NCI-H774 (cell line): ENCODE measurements around the gene APOBEC3F.

ENCODE experiments used
- DNase-seq: peaks from one replicate; lab custom pipeline; 2025; lab: John Stamatoyannopoulos, UW

APOBEC3F gene

DNA sequence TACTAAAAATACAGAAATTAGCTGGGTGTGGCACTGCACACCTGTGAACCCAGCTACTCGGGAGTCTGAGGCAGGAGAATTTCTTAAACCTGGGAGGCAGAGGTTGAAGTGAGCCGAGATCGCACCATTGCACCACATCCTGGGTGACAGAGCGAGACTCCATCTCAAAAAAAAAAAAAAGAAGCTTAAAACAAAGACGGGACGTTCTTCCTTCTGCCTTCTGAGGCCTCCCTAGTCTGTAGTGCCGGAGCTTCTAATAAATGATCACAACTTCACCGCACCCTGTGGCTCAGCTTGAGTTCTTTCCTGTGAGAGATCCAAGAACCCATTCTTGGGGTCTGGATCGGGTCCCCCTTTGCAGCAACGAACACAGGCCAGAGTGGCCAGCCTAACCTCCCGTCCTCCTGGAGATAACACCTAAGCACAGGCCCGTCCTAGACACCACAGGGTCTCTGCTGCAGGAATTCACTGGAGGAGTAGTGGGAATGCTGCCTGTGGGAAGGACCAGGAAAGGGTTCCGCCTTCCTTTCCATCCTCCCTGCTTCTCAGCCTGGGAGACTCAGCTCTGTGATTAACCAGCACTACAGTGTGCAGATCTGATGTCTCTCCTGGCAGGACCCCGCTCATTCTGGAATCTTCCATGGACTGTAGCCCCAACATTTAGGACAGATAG, 54.2 kb downstream of the APOBEC3F start:
- DNase-seq = no peak

DNA sequence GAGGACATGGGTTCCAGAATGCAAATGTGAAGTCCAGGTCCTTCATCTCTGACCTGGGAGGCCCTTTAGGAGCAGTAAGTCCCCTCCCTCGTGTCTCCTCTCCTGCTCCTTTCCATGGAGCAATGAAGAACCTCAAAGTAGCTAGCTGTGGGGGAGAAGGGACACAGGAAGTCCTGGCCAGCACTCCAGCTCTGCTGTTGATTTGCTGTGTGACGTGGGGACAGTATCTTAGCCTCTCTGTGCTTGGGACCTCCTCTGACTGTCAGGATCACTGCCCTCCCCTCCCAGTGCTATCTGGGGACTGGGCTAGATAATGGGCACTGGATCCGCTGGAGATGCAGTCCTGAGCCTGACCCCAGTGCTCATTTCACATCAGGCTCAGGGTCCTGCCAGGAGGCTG, 55.3 kb downstream of the APOBEC3F start:
- no peak for DNase-seq

DNA sequence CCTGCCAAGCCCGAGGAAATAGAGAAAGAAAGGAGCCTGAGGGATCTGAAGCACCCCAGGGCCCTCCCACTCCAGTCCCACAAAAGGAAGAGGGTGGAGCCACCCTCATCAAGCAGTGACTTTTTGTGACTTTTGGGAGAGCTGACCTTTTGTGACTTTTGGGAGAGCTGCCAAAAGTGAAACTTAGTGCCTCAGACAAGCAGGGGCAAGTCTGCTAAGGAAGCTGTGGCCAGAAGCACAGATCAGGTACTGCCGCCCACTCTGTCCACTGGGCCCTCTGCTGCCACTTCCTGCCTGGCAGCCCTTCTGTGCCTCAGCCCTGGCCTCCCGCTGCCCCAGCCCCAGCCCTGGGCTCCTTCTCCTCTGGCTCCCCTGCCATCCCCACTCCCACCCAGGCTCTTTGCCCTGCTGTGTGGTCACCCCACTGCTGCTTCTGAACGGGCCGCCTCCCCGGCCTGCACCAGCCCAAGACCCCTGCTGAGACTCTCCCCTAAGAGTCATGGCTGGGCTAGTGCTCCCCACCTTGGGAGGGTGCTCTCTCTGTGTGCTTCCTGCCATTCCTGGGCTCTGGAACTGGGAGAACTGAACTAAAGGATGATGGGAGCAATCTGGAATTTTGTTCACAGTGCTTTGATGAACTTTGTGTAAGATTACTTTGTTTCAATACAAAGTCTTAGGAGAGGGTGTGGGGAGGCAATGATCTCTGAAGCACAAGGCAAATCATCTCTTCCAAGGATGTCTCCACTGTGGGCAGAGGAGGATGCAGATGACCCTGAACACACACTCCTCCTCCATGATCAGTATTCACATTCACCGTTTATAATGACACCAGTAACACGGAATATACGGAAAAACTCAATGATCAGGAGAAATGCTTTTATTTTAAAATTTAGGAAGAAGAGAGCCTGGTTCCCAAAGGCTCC, 56.7 kb downstream of the APOBEC3F start, which contains the start of gene APOBEC3H:
Gene APOBEC3H, plus strand, starts transcription at position 147 of the 923 bp plus-strand sequence. CDS start 3,035 bp downstream, outside the sequence.
- no peak for DNase-seq

DNA sequence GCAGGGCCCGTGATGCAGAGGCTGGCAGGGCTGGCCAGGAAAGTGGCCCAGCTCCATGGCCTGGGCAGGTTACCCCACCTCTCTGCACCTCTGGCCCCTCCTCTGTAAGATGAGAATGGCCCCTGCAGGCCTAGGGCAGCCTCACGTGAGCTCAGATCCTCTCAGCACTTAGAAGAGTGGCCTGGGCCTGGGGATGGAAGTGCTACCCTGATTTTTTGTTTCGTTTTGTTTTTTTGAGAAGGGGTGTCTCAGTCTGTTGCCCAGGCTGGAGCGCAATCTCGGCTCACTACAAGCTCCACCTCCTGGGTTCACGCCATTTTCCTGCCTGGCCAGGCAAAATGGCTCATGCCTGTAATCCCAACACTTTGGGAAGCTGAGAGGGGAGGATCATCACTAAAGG, 57.4 kb downstream of the APOBEC3F start:
- DNase-seq = no peak

DNA sequence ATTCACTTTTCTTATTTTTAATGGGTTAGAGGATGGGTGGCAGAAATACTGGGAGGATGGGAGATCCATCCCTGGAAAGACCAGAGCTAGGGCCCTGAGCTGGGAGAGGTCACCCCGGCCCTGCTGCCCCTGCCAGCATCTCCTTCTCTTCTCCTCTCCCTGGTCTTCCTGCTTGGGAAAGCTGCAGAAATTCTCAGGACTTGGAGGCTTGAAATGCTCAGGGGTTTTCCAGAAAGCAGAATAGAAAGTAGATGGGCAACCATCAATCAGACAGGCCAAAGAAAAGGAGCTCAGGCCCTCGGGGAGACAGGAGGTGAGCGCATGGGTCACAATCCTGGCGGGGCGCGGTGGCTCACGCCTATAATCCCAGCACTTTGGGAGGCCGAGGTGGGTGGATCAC, 57.9 kb downstream of the APOBEC3F start:
- no peak for DNase-seq

DNA sequence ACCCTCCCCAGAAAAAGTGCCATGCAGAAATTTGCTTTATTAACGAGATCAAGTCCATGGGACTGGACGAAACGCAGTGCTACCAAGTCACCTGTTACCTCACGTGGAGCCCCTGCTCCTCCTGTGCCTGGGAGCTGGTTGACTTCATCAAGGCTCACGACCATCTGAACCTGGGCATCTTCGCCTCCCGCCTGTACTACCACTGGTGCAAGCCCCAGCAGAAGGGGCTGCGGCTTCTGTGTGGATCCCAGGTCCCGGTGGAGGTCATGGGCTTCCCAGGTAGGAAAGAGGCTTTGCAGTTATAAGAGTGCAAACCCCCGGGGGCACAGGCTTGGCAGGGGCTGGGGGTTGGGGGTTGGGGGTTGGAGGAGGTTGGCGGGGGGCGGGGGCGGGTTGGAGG, 60.6 kb downstream of the APOBEC3F start:
- no peak for DNase-seq

DNA sequence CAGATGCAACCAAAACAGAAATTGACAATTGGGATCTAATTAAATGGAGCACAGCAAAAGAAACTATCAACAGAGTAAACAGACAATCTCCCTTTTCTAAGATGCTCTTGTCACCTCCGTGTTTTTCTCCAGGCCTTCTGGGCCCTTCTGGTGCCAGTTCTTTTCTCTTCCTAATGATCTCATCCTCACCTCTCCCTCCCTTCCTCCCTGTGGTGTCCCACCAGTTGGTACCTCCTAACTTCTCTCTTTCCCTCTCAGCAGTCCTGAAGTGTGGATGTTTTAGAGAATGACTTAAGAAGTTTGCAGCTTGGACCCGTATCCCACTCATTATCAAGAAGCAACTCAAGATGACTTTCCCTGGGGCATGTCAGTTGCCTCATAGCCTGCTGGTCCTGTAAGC, 62.8 kb downstream of the APOBEC3F start:
- DNase-seq = no peak
